Fibroblast of lung (primary cell): ENCODE measurements around the gene COL11A1.

Experiments used
- CTCF ChIP-seq, 2 donors: IDR thresholded peaks in 1 of 2; conservative IDR thresholded peaks in 1 of 2; 1 replicate in 1 of 2; 2 replicates in 1 of 2; pipeline ENCODE4 v1.5.1; 2011 to 2012; ENCODE audit warnings: low read length in 2 of 2, control low read depth in 1 of 2, inconsistent platforms in 1 of 2, low read depth in 1 of 2, mild to moderate bottlenecking in 1 of 2
- EZH2 ChIP-seq: IDR thresholded peaks from 2 replicates; pipeline ENCODE4 v1.5.1; 2012; ENCODE audit warnings: low read length, control low read depth, mild to moderate bottlenecking; ENCODE audit errors: missing control alignments

GRCh38 chr1:103129796-103130195 is 21.5 kb upstream of the COL11A1 start:
- TF ChIP-seq CTCF (conservative IDR thresholded peaks at IDR 0.05 in 1 of 2, IDR thresholded peaks at IDR 0.05 in 1 of 2; ENCODE audit: low read depth in 1 of 2, low read length in 2 of 2) (no peak), EZH2 (no peak)
